Ishikawa (cell line): ENCODE data around the gene ADGRG3.

Experiments used
- CEBPB ChIP-seq: IDR thresholded peaks from 2 replicates; pipeline ENCODE4 v1.6.1; 2012
- CREB1 ChIP-seq: IDR thresholded peaks from 2 replicates; pipeline ENCODE4 v1.6.1; 2012; ENCODE audit warnings: low read depth
- EGR1 ChIP-seq: IDR thresholded peaks from 2 replicates; pipeline ENCODE4 v1.6.1; 2012
- EP300 ChIP-seq: IDR thresholded peaks from 2 replicates; pipeline ENCODE4 v1.6.1; 2012; ENCODE audit warnings: borderline replicate concordance
- MAX ChIP-seq: IDR thresholded peaks from 2 replicates; pipeline ENCODE4 v1.6.1; 2012
- NFIC ChIP-seq: IDR thresholded peaks from 2 replicates; pipeline ENCODE4 v1.6.1; 2012
- RAD21 ChIP-seq: IDR thresholded peaks from 2 replicates; pipeline ENCODE4 v1.6.1; 2012; ENCODE audit warnings: low read depth
- TAF1 ChIP-seq: IDR thresholded peaks from 2 replicates; pipeline ENCODE4 v1.6.1; 2012; ENCODE audit warnings: low read depth, mild to moderate bottlenecking
- TCF12 ChIP-seq: IDR thresholded peaks from 2 replicates; pipeline ENCODE4 v1.6.1; 2012; ENCODE audit warnings: low read depth
- TEAD4 ChIP-seq: IDR thresholded peaks from 2 replicates; pipeline ENCODE4 v1.6.1; 2012
- ZBTB7A ChIP-seq: IDR thresholded peaks from 2 replicates; pipeline ENCODE4 v1.6.1; 2012; ENCODE audit warnings: low read depth
- TF ChIP-seq, protein P1 (sequence below): IDR thresholded peaks from 2 replicates; pipeline ENCODE4 v1.6.1; 2012
- TF ChIP-seq, protein P2 (sequence below): IDR thresholded peaks from 2 replicates; pipeline ENCODE4 v1.6.1; 2012; ENCODE audit warnings: low read depth, mild to moderate bottlenecking

DNA sequence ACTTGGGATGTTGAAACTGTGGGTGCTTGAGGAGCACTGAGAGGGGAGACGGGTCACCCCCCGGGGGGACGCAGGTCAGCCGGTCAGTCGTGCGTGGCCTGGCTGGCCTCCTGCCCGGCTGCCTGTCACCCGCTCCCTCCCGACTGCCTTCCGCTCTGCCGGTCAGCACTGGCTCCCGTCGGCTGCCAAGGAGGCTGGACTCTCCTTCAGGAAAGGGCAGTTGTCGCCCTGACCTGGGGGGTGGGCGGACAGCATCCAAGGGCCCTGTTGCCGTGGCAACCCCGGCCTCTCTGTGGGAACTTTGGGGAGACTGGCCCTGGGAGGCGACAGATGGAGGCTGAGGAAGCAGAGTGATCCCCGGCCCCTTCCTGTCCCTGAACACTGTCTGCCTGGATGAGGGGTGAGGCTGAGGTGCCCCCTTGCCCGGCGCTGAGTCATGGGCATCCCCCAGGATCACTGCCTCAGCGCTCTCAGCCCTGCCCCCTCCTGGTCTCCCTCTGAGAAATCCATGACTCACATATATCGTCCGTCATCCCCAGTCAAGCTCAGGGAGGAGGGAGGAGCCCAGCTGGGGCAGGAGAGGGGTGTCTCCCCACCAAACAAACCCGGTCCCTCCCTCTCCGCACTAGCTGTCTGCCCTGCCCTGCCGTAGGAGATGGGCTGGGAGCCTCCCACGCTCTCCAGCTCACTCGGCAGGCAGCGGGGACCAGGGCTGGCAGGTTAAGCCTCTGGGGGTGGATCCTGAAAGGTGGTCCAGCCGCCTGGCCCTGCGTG, 39.9 kb upstream of the ADGRG3 start, which contains the start of gene ADGRG1:
- TF ChIP-seq MAX (no peak; the same call in 1 of the 2 replicates), TEAD4 (peak; percentile 44), TAF1 (no peak), CEBPB (peak; percentile 30; the same call in 1 of the 2 replicates), RAD21 (peak; percentile 30), EGR1 (peak; percentile 90), ZBTB7A (no peak; the same call in none of the 2 replicates), EP300 (peak; percentile 72), NFIC (peak; percentile 93), TCF12 (peak; percentile 83), CREB1 (0 out of 2 replicates have a peak, but pooled peaks have one; percentile 4)
- TF ChIP-seq, protein P1, sequence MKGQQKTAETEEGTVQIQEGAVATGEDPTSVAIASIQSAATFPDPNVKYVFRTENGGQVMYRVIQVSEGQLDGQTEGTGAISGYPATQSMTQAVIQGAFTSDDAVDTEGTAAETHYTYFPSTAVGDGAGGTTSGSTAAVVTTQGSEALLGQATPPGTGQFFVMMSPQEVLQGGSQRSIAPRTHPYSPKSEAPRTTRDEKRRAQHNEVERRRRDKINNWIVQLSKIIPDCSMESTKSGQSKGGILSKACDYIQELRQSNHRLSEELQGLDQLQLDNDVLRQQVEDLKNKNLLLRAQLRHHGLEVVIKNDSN = no peak
- TF ChIP-seq, protein P2, sequence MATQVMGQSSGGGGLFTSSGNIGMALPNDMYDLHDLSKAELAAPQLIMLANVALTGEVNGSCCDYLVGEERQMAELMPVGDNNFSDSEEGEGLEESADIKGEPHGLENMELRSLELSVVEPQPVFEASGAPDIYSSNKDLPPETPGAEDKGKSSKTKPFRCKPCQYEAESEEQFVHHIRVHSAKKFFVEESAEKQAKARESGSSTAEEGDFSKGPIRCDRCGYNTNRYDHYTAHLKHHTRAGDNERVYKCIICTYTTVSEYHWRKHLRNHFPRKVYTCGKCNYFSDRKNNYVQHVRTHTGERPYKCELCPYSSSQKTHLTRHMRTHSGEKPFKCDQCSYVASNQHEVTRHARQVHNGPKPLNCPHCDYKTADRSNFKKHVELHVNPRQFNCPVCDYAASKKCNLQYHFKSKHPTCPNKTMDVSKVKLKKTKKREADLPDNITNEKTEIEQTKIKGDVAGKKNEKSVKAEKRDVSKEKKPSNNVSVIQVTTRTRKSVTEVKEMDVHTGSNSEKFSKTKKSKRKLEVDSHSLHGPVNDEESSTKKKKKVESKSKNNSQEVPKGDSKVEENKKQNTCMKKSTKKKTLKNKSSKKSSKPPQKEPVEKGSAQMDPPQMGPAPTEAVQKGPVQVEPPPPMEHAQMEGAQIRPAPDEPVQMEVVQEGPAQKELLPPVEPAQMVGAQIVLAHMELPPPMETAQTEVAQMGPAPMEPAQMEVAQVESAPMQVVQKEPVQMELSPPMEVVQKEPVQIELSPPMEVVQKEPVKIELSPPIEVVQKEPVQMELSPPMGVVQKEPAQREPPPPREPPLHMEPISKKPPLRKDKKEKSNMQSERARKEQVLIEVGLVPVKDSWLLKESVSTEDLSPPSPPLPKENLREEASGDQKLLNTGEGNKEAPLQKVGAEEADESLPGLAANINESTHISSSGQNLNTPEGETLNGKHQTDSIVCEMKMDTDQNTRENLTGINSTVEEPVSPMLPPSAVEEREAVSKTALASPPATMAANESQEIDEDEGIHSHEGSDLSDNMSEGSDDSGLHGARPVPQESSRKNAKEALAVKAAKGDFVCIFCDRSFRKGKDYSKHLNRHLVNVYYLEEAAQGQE = no peak
